Prostate gland (tissue), 2 donors: Measurements from ENCODE around the gene BRSK2.

Experiments used
- CTCF ChIP-seq, 4 experiments: fragments of 200-600 bp in 2 of 4; fragments of 450-650 bp in 2 of 4; sonication (generic) in 2 of 4; IDR thresholded peaks; 1 replicate in 3 of 4; 2 replicates in 1 of 4; pipeline ENCODE4 v1.5.1; 2016 to 2019; ENCODE audit warnings: antibody characterized with exemption in 4 of 4, mild to moderate bottlenecking in 2 of 4, moderate library complexity in 2 of 4
- POLR2AphosphoS5 ChIP-seq: sonication (generic); formaldehyde crosslinking; IDR thresholded peaks from one replicate; pipeline ENCODE4 v1.6.1; 2017; ENCODE audit warnings: antibody characterized with exemption

- TF ChIP-seq CTCF (IDR thresholded peaks at IDR 0.05) (no peak), POLR2AphosphoS5 (no peak)
Observed at GRCh38 chr11:1460986-1461825, 71.5 kb downstream of the BRSK2 start.
